GM12878 (cell line): Measurements from ENCODE around the gene ICAM2.

Experiments
- CHD4 ChIP-seq: fragments of 200-600 bp; sonication (generic); IDR thresholded peaks from 2 replicates; pipeline ENCODE4 v1.6.1; 2016; ENCODE audit warnings: mild to moderate bottlenecking
- CREB1 ChIP-seq: IDR thresholded peaks from 2 replicates; pipeline ENCODE4 v1.6.1; 2012; ENCODE audit warnings: low read depth, mild to moderate bottlenecking, inconsistent platforms
- CTCF ChIP-seq, 3 experiments: IDR thresholded peaks in 2 of 3; conservative IDR thresholded peaks in 1 of 3; 2 replicates each; pipeline ENCODE4 v1.5.1; 2011; ENCODE audit warnings: low read depth in 3 of 3, low read length in 3 of 3, mild to moderate bottlenecking in 3 of 3, control low read depth in 2 of 3, moderate library complexity in 2 of 3, inconsistent platforms in 1 of 3, mixed read lengths in 1 of 3; ENCODE audit not compliant: control insufficient read depth in 2 of 3, insufficient read depth in 1 of 3; ENCODE audit errors: extremely low read depth in 1 of 3
- ETV6 ChIP-seq, 2 experiments: fragments of 450-650 bp in 1 of 2; IDR thresholded peaks in 1 of 2; conservative IDR thresholded peaks in 1 of 2; 2 replicates each; pipeline ENCODE4 v1.6.1; 2014; ENCODE audit warnings: antibody characterized with exemption in 1 of 2, borderline replicate concordance in 1 of 2, low read depth in 1 of 2, mild to moderate bottlenecking in 1 of 2, moderate library complexity in 1 of 2
- NFIC ChIP-seq: IDR thresholded peaks from 2 replicates; pipeline ENCODE4 v1.6.1; 2012; ENCODE audit warnings: low read depth, mild to moderate bottlenecking, inconsistent platforms, low read length, moderate library complexity
- POLR2A ChIP-seq: IDR thresholded peaks from 2 replicates; pipeline ENCODE4 v1.6.1; 2011; ENCODE audit warnings: low read depth, mild to moderate bottlenecking, low read length
- TARDBP ChIP-seq: IDR thresholded peaks from 2 replicates; pipeline ENCODE4 v1.6.1; 2016; ENCODE audit warnings: borderline replicate concordance
- TF ChIP-seq, protein P1 (sequence below): IDR thresholded peaks from 2 replicates; pipeline ENCODE4 v1.6.1; 2012; ENCODE audit warnings: low read depth, low read length, improper control_type of control experiment
- TF ChIP-seq, protein P2 (sequence below): IDR thresholded peaks from 2 replicates; pipeline ENCODE4 v1.6.1; 2012; ENCODE audit warnings: mild to moderate bottlenecking, low read depth, low read length
- TF ChIP-seq, protein P3 (sequence below): IDR thresholded peaks from 2 replicates; pipeline ENCODE4 v1.6.1; 2011; ENCODE audit warnings: borderline replicate concordance, low read depth, mild to moderate bottlenecking, moderate library complexity, mixed read lengths, low read length; ENCODE audit not compliant: insufficient read depth; ENCODE audit errors: extremely low read length

DNA sequence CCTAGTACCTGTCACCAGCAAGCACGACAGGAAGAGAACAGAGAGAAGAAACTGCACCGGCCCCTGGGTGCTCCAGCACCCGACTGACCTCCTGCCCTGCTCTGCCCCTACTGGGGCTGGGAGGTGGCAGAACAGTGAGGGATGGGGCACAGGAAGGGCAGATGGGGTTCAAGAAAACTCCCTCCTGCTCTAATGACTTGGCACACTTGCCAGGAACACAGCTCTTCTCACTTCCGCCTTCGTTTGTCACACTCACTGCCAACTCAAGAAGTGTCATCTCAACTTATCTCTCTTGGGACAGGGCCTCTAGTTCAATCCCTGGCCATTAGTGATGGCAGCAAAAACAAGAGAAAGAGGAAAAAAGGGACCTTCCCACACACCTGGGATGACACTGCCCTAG is 42.7 kb upstream of the ICAM2 start:
- TF ChIP-seq, protein P1, sequence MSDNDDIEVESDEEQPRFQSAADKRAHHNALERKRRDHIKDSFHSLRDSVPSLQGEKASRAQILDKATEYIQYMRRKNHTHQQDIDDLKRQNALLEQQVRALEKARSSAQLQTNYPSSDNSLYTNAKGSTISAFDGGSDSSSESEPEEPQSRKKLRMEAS: no peak
- no peak for TF ChIP-seq CTCF (IDR thresholded peaks at IDR 0.05 in 2 of 3, conservative IDR thresholded peaks at IDR 0.05 in 1 of 3; ENCODE audit: control insufficient read depth in 2 of 3, extremely low read depth in 1 of 3, insufficient read depth in 1 of 3, low read depth in 3 of 3, low read length in 3 of 3)
- TF ChIP-seq, protein P2, sequence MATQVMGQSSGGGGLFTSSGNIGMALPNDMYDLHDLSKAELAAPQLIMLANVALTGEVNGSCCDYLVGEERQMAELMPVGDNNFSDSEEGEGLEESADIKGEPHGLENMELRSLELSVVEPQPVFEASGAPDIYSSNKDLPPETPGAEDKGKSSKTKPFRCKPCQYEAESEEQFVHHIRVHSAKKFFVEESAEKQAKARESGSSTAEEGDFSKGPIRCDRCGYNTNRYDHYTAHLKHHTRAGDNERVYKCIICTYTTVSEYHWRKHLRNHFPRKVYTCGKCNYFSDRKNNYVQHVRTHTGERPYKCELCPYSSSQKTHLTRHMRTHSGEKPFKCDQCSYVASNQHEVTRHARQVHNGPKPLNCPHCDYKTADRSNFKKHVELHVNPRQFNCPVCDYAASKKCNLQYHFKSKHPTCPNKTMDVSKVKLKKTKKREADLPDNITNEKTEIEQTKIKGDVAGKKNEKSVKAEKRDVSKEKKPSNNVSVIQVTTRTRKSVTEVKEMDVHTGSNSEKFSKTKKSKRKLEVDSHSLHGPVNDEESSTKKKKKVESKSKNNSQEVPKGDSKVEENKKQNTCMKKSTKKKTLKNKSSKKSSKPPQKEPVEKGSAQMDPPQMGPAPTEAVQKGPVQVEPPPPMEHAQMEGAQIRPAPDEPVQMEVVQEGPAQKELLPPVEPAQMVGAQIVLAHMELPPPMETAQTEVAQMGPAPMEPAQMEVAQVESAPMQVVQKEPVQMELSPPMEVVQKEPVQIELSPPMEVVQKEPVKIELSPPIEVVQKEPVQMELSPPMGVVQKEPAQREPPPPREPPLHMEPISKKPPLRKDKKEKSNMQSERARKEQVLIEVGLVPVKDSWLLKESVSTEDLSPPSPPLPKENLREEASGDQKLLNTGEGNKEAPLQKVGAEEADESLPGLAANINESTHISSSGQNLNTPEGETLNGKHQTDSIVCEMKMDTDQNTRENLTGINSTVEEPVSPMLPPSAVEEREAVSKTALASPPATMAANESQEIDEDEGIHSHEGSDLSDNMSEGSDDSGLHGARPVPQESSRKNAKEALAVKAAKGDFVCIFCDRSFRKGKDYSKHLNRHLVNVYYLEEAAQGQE: no peak
- no peak for TF ChIP-seq POLR2A
- TF ChIP-seq TARDBP: no peak
- peak in 1 of 2 experiments; percentile 33; a peak in 1 of 4 replicates for TF ChIP-seq ETV6 (conservative IDR thresholded peaks at IDR 0.05 in 1 of 2, IDR thresholded peaks at IDR 0.05 in 1 of 2; ENCODE audit: borderline replicate concordance in 1 of 2, low read depth in 1 of 2)
- TF ChIP-seq NFIC: no peak
- TF ChIP-seq CREB1: no peak
- TF ChIP-seq, protein P3, sequence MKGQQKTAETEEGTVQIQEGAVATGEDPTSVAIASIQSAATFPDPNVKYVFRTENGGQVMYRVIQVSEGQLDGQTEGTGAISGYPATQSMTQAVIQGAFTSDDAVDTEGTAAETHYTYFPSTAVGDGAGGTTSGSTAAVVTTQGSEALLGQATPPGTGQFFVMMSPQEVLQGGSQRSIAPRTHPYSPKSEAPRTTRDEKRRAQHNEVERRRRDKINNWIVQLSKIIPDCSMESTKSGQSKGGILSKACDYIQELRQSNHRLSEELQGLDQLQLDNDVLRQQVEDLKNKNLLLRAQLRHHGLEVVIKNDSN: no peak
- no peak for TF ChIP-seq CHD4
